Muscle layer of colon (tissue), 2 donors: ENCODE results near the gene CCIN.

Experiments
- H3K27ac ChIP-seq: one replicate; pipeline ENCODE4 v1.7.0; 2013; ENCODE audit warnings: low read depth, mild to moderate bottlenecking, low read length, moderate library complexity
- H3K27me3 ChIP-seq, 2 donors: one replicate each; pipeline ENCODE4 v1.7.0; 2013; ENCODE audit warnings: low read length in 2 of 2, mild to moderate bottlenecking in 2 of 2; ENCODE audit not compliant: insufficient read depth in 2 of 2, control insufficient read depth in 1 of 2
- H3K36me3 ChIP-seq: one replicate; pipeline ENCODE4 v1.7.0; 2013; ENCODE audit warnings: mild to moderate bottlenecking, low read length; ENCODE audit not compliant: insufficient read depth
- H3K4me1 ChIP-seq: one replicate; pipeline ENCODE4 v1.7.0; 2013; ENCODE audit warnings: mild to moderate bottlenecking, low read length; ENCODE audit not compliant: insufficient read depth
- H3K4me3 ChIP-seq, 2 donors: one replicate each; pipeline ENCODE4 v1.7.0; 2013; ENCODE audit warnings: low read length in 2 of 2, low read depth in 1 of 2, mild to moderate bottlenecking in 1 of 2, moderate library complexity in 1 of 2
- H3K9ac ChIP-seq: one replicate; pipeline ENCODE4 v1.7.0; 2013; ENCODE audit warnings: low read length
- H3K9me3 ChIP-seq: one replicate; pipeline ENCODE4 v1.7.0; 2013; ENCODE audit warnings: mild to moderate bottlenecking, low read length
- donor health status: abdominal sarcoma.
- donor health status: Adenocarcinoma of cecum.

The CCIN gene

GRCh38 chr9:36141761-36142160, 27.4 kb upstream of the CCIN start:
- peak overlapping the region; percentile 74 for H3K27ac ChIP-seq
- H3K27me3 ChIP-seq: no peaks in the 10 kb centered on the region
- peaks cover 6% of the 10 kb centered on the region for H3K36me3 ChIP-seq
- peaks cover 88% of the 10 kb centered on the region for H3K4me1 ChIP-seq
- peak overlapping the region in 1 of 2 donors; percentile 51 for H3K4me3 ChIP-seq
- no peaks in the 10 kb centered on the region for H3K9me3 ChIP-seq
- H3K9ac ChIP-seq: no peak overlapping the region

- H3K4me3 ChIP-seq: peak overlapping the region; percentile 28 to 51
- peaks cover 90% of the 10 kb centered on the region for H3K4me1 ChIP-seq
- H3K9ac ChIP-seq: peak overlapping the region; percentile 62
- peaks cover 6% of the 10 kb centered on the region for H3K36me3 ChIP-seq
- H3K27me3 ChIP-seq: no peaks in the 10 kb centered on the region
- H3K27ac ChIP-seq: peak overlapping the region; percentile 98
- H3K9me3 ChIP-seq: no peaks in the 10 kb centered on the region
These were observed 26.5 kb upstream of the CCIN start for GRCh38 chr9:36142510-36143244.

- Histone ChIP-seq H3K9ac (peak overlapping the region; percentile 62), H3K36me3 (peaks cover 6% of the 10 kb centered on the region), H3K27me3 (no peaks in the 10 kb centered on the region), H3K4me1 (peaks cover 90% of the 10 kb centered on the region), H3K4me3 (peak overlapping the region in 1 of 2 donors; percentile 51), H3K27ac (peak overlapping the region; percentile 98), H3K9me3 (no peaks in the 10 kb centered on the region)
These were observed 25.9 kb upstream of the CCIN start for GRCh38 chr9:36143245-36143641.

DNA sequence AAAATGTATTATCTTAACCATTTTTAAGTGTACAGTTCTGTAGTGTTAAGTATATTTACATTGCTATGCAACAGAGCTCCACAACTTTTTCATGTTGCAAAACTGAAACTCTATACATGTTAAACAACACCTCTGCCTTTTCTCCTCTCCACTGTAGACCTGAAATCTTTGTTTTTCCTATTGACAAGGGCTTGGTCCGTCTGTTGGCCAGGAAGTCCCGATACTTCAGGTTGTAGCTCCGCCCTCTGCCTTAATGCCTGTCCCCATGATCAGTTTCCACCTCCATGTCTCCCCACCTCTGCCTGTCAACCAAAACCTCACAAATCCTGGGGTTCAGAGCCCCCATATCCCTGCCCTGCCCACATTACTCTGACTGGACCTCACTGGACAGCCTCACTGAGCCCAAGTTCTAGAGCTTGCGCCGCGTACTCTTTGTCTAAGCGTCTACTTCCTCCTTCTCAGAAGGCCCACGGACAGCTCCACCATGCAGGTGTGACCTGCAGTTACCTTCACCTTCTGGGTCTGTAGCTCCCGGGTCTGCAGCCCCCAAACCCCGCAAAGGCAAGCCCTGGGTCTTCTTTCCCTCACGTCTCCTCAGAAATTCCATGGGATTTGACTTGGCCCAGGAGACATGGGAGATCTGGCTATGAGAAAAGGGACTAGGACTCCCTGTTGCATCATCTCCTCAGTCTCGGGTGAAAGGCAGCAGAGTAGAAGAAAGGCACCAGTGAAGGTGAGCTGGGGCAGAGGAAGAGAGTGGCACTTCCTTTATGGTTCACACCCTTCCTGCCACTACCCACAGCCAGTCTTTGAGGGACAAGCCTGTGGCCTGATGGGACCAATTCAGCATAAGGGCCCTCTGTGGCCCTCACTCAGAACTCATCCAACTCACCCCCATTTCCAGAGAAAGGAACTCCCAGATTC, 24.6 kb upstream of the CCIN start:
- H3K36me3 ChIP-seq: peaks cover 6% of the 10 kb centered on the region
- no peaks in the 10 kb centered on the region for H3K27me3 ChIP-seq
- no peak overlapping the region for H3K9ac ChIP-seq
- H3K4me3 ChIP-seq: no peak overlapping the region
- peak overlapping the region; percentile 98 for H3K27ac ChIP-seq
- H3K4me1 ChIP-seq: peaks cover 90% of the 10 kb centered on the region
- no peaks in the 10 kb centered on the region for H3K9me3 ChIP-seq

DNA sequence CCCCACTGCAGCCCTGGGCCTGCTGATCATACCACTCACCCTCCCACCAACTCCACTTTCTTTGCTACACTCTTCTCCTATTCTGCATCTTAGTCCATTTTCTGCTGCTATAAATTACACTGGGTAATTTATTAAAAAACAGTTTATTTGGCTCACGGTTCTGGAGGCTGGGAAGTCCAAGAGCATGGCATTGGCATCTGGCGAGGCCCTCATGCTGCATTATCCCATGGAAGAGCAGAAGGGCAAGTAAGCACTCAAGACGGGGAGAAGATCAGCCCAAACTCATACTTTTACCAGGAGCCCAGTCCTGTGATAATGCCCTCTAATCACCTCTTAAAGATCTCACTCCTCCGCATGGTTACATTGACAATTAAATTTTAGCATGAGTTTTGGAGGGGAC, 23.2 kb upstream of the CCIN start:
- H3K4me1 ChIP-seq: peaks cover 90% of the 10 kb centered on the region
- no peaks in the 10 kb centered on the region for H3K9me3 ChIP-seq
- no peaks in the 10 kb centered on the region for H3K27me3 ChIP-seq
- no peak overlapping the region for H3K27ac ChIP-seq
- peaks cover 16% of the 10 kb centered on the region for H3K36me3 ChIP-seq
- no peak overlapping the region for H3K9ac ChIP-seq
- no peak overlapping the region for H3K4me3 ChIP-seq

- Histone ChIP-seq H3K9me3 (no peaks in the 10 kb centered on the region), H3K36me3 (peaks cover 23% of the 10 kb centered on the region), H3K4me1 (peaks cover 85% of the 10 kb centered on the region), H3K27me3 (no peaks in the 10 kb centered on the region), H3K9ac (no peak overlapping the region), H3K27ac (peak overlapping the region; percentile 87), H3K4me3 (no peak overlapping the region)
These were observed 22.5 kb upstream of the CCIN start for GRCh38 chr9:36146651-36147050.

- H3K27ac ChIP-seq: peak overlapping the region; percentile 87
- peaks cover 29% of the 10 kb centered on the region for H3K36me3 ChIP-seq
- H3K9me3 ChIP-seq: no peaks in the 10 kb centered on the region
- peaks cover 75% of the 10 kb centered on the region for H3K4me1 ChIP-seq
- H3K4me3 ChIP-seq: no peak overlapping the region
- no peaks in the 10 kb centered on the region for H3K27me3 ChIP-seq
- H3K9ac ChIP-seq: no peak overlapping the region
These were observed 21.6 kb upstream of the CCIN start for GRCh38 chr9:36147441-36148175.

DNA sequence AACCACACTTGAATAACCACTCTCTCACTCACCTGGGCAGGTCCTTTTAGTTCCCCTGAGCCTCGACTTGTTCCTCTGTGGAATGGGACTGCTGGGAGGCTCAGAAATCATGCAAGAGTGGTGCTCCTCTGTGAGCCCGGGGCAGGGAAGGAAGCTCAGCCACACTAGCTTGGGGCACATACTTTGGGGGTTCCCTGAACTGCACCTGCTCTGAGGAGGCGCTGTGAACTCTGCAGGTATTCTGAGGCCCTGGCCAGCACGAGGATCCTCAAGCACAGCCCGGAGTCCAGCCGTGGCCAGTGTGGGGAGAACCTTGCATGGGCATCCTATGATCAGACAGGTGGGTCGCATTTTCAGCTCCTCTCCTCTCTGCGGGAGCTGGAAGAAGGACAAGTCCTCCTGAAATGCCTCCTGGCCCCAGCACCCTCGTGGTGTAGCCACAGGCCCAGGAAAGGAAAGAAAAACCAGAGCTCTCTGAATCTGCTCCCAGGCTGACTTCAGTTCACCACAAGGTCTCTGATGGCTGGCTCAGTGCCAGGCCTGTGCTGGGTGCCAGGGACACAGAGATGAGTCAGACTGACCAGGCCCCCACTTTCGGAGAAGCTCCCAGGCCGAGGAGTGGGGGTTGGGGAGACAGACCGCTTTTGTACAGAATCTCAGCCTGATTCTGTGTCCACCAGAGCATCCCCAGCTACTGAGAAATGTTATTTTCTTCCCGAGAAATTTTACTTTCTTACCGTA, 20.7 kb upstream of the CCIN start:
- peak overlapping the region; percentile 44 for H3K9ac ChIP-seq
- peak overlapping the region in 1 of 2 donors; percentile 47 for H3K4me3 ChIP-seq
- H3K4me1 ChIP-seq: peaks cover 72% of the 10 kb centered on the region
- H3K36me3 ChIP-seq: peaks cover 34% of the 10 kb centered on the region
- H3K27me3 ChIP-seq: no peaks in the 10 kb centered on the region
- peak overlapping the region; percentile 87 for H3K27ac ChIP-seq
- H3K9me3 ChIP-seq: no peaks in the 10 kb centered on the region

- H3K27ac ChIP-seq: peak overlapping the region; percentile 87
These were observed 20.0 kb upstream of the CCIN start for GRCh38 chr9:36149197-36149596.

GRCh38 chr9:36150574-36151315, 18.4 kb upstream of the CCIN start:
- no peak overlapping the region for H3K4me3 ChIP-seq

More at GRCh38 chr9:36149197-36149596, 20.0 kb upstream of the CCIN start:
- H3K27me3 ChIP-seq: no peaks in the 10 kb centered on the region
- H3K4me1 ChIP-seq: peaks cover 66% of the 10 kb centered on the region
- no peak overlapping the region for H3K4me3 ChIP-seq
- H3K9ac ChIP-seq: peak overlapping the region; percentile 23
- peaks cover 35% of the 10 kb centered on the region for H3K36me3 ChIP-seq
- no peaks in the 10 kb centered on the region for H3K9me3 ChIP-seq

More at GRCh38 chr9:36150574-36151315, 18.4 kb upstream of the CCIN start:
- H3K27me3 ChIP-seq: no peaks in the 10 kb centered on the region
- no peak overlapping the region for H3K9ac ChIP-seq
- H3K27ac ChIP-seq: peak overlapping the region; percentile 52
- H3K36me3 ChIP-seq: peaks cover 29% of the 10 kb centered on the region
- no peaks in the 10 kb centered on the region for H3K9me3 ChIP-seq
- H3K4me1 ChIP-seq: peaks cover 65% of the 10 kb centered on the region
